GM18907 (cell line): ENCODE measurements around the gene FAM124B.
"Not testable (repeated sequence)": the region's sequence is repeated elsewhere in the genome, so short reads cannot be mapped to it uniquely, and the experiment has no call there.

ENCODE experiments used
- ATAC-seq: cut with Tn5 transposase; IDR thresholded peaks from one replicate; pipeline ENCODE4 v1.9.1; 2021; ENCODE audit warnings: mild to moderate bottlenecking, moderate library complexity; ENCODE audit not compliant: unreplicated experiment

Gene FAM124B

DNA sequence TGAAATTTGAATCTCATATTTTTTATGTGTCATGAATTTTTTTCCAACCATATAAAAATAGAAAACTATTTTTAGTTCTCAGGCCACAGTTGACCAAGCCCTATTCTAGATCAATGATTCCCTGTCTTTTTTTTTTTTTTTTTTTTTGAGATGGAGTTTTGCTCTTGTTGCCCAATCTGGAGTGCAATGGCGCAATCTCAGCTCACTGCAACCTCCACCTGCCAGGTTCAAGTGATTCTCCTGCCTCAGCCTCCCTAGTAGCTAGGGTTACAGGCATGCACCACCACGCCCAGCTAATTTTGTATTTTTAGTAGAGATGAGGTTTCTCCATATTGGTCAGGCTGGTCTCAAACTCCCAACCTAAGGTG lies 19.6 kb downstream of the FAM124B start:
- ATAC-seq, result not testable (repeated sequence)

DNA sequence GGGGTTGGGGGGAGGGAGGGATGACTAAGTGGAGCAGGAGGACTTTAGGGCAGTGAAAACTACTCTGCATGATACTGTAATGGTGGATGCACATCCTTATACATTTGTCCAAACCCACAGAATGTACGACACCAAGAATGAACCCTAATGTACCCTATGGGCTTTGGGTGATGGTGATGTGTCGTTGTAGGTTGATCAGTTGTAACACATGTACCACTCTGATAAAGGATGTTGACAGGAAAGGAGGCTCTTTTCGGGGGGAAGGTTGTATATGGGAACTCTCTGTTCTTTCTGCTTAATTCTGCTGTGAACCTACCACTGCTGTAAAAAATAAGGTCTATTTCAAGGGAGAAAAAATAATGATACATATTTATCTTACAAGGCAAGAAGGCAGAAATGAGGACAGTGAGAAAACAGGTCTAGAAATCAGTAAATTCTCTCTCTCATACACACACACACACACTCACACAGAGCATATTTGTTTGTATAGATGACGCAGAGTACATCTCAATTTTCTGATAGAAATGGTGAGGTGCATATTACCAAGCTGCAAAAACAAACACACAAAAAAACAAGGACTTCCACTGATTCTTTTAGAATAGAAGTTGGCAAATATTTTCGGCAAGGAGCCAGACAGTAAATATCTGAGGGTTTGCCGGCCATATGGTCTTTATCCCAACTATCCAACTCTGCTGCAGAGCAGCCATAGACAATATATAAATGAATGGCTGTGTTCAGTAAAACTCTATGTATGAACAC lies 20.2 kb downstream of the FAM124B start:
- ATAC-seq, result no peak

DNA sequence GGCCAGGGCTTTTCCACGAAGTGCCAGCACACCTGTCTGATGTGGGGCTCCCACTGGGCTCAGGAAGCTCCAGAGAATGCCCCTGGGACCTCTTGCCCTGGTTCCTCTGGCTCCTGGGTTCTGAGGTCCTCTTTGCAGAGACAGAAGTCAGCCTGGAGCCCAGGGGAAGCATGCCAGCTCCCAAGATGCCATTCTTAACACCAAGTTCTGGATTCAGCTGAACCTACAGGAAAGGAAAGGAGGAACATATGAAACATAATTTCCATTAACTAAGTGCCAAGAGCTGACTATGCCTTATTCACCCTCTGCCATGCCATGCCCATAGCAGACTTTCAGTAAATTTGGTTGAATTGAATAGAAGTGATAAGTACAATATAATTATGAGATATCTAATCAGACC lies 21.9 kb downstream of the FAM124B start:
- no peak for ATAC-seq

DNA sequence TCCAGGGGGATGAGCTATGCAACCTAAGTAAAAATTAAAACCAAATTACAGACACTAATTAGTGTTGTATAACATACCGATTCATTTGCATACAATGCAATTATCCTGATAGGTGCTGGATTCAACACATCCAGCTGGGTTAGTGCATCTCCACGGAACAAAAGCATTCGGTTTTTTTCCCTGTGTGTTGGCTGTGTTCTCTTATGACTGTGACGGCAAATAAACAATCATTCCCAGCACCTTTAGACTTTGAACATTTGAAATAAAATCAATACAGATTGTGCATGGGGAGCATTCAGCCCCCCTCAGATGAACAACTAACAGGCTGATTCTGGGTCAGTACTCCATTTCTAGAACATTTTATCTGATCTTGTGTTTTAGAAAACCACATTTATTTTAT lies 22.7 kb downstream of the FAM124B start:
- no peak for ATAC-seq

DNA sequence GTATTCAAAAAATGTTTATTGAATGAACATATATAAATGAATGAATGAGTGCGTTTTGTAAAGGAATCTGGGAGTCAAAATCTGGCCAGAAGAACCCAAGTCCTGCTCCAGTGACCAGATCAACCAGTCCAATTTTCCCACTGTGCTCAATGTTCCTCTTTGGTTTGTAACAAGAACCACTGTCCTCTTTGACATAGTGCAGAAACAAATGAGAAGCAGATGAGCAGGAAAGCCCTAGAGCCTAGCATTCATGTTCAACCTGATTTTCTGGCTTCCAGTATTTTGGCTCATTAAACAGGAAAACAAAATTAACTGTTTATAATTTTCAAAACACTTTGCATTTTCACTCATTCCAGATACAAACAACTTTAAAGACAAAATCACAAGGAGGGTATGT lies 23.2 kb downstream of the FAM124B start:
- ATAC-seq, result no peak

DNA sequence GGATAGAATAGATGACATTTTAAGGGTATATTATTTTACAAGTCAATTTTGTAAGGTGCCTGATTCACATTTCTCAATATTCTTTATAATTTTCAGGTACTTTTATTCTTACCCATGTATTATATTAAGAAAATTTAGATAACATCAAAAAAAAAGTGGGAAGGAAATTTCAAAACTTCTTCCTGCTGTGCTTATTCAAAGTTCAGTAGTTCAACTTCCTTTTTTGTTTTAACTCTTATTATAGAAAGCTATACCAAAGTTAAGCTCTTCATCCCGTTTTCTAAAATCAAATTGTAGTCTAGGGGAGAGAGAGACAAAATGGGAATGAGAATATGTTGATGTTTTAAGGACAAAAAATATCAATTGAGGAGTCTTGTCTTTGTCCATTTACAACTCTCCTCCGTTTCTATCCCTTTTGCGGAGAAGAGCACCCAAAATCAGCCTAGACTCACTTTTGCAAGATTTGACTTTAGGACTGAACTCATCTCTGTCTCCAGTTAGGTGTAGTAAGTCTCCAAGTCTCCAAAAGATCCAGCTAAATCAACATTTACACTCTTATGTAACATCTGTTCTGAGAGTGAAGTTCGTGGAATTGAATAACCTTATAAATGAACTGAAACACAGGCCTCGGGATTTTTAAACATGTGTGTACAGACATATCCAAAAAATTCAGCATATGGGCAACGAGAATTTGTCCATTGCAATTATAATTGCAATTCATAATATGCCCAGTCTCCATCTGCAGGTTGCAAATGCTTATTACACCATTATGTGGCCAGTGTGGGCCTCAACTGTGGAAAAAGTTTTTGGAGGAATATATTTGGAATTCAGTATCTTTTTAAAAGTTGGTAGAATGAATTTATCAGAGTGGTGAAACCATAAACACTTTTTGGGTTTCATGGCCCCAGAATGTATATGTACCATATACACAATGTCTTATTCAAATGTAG lies 23.9 kb downstream of the FAM124B start:
- ATAC-seq, result no peak

DNA sequence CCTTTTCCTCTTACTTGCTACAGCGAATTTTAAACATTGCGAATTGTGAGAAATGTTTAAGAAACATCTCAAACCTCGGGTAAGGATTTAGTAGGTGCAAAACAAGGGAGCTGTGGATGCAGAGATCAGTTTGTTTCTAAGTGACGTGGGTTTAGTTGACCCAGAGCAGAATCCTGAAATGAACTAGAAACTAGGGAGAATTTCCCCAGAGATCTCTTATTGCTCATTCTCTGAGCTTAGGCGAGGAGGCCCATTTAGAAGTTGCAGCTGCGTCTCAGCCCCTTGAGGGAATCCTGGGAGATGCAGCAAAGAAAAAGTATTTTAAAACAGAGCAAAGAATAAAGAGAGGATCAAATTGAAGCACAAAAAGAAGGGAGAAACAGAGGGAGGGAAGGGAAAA lies 29.3 kb downstream of the FAM124B start:
- no peak for ATAC-seq

DNA sequence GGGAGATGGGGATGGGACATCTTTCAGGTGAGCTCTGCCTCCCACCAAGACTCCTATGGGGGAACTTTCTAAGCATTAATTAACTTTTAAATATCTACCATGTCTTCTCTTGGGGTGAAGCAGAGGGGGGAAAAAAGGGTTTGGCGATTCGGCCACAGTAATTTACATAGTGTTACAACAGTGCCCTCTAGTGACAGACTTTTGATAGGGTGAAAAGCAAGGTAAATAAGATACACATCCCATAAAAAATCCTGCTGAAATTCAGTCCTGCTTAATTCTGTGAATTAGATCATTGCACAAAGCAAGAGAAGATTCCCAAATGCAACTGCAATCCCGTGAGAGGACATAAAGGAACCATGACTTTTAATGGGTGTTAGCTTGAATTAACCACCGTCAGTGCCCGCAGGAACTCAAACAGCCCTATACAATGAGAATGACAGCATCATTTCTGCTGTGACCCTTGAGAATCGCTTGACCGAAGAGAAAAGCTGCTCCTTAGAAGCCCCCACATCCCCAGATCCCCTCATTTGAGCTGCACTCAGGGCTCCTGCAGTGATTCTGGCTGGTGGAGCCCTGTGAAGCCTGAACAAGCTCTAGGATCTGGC lies 32.8 kb downstream of the FAM124B start:
- ATAC-seq, result no peak

DNA sequence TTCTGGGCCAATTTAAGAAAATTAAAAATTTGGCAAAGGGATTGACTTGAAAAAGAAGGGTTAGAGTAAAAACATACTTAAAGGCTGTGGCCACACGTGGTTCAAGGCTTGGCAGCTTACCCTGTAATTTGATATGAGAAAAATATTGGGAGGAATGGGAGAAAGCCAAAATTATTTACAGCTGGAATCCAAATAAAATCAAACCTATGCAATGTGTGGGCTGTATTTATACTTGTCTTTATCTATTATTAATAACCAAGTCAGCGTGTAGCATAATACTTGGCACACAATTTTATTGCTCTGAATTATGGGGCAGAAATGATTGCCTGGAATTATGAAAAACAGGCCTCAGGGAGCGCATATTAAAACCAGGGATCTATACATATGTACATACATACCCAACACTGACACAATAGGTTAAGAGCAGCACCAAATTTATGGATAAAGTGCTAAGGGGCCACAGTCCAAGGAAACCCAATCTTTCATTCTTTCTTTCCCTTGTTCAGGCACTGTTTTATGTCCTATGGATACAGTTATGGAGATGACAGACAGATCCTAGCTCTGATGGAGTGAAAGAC lies 35.6 kb downstream of the FAM124B start:
- no peak for ATAC-seq

DNA sequence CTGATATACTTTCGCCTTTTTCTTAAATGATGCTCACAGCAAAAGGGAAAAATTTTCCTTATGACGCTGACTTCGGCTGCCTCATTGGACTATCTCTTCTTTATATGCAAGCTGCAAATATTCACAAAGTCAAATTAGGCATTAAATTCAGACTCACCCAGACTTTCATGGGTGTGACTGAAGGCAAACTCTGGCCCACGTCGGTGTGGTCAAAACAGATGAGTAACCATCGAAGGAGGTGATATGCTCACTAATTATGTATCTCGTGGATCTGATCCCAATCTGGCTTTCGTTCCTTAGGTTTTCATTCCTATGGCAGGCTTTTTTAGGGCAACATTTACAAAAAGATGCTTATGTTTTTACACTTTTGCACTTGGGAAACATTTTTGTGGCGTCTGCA lies 36.6 kb downstream of the FAM124B start:
- ATAC-seq, result no peak

DNA sequence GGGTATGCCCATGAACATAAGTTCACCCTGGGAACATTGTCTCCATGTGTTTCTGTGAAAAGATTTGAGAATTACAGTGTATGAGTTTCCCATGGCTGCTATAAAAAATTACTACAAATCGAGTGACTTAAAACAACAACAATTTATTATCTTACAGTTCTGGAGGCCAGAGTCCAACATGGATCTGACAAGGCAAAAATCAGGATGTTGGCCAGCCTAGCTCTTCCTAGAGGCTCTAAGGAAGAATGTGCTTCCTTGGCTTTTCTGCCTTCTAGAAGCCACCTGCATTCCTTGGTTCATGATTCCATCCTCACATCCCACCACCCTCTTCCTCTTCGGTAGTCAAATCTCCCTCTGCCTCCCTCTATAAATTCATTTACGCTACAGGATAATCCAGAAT lies 38.6 kb downstream of the FAM124B start:
- ATAC-seq, result no peak

DNA sequence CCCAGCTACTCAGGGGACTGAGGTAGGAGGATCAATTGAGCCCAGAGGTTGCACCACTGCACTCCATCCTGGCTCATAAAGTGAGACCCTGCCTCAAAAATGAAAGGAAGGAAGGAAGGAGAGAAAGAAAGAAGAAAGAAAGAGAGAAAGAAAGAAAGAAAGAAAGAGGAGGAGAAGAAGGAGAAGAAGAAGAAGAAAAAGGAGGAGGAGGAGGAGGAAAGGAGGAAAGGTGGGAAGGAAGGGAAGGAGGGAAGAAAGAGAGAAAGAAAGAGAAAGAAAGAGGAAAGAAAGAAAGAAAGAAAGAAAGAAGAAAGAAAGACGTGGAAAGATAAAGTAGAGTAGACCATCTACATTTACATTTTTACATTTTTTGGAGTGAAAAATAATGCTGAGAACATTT lies 39.8 kb downstream of the FAM124B start:
- no peak for ATAC-seq

DNA sequence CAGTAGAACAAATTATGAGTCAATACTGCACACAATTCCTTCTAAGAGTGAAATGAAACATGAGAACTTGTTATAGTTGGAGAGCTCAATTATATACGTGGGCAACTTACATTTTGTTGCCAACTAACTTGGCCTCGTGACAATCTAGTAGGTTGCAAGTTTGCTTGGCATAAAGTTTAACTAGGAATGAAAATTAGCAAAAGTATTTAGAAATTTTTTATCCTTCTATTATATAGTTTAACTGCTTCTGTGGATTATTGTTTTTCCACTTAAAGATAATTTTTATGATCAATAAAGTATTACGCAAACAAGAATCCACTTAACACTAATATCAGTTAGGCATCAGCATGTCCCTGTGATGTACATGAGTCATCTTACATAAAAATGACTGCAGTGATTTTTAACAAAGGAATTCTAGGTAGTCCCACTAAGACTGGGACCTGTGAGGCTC lies 41.1 kb downstream of the FAM124B start:
- ATAC-seq, result no peak

DNA sequence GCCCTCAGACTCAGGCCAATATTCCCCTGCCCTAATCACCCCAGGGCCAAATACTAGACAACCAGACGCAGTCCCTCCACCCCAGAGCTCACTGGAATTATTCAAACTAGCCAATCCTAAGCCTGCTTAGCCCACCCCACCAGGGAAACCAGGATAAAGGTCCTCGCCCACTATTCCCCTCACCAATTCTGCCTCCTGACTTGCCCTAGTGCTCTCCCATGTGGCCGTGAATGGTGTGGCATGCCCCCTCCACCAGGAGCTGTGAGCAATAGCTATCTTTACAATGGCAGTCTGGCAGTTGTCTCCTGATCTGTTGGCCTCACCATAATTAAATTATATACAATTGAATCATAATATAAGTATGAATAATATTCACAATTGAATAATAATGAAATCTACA lies 42.3 kb downstream of the FAM124B start:
- ATAC-seq, result no peak

DNA sequence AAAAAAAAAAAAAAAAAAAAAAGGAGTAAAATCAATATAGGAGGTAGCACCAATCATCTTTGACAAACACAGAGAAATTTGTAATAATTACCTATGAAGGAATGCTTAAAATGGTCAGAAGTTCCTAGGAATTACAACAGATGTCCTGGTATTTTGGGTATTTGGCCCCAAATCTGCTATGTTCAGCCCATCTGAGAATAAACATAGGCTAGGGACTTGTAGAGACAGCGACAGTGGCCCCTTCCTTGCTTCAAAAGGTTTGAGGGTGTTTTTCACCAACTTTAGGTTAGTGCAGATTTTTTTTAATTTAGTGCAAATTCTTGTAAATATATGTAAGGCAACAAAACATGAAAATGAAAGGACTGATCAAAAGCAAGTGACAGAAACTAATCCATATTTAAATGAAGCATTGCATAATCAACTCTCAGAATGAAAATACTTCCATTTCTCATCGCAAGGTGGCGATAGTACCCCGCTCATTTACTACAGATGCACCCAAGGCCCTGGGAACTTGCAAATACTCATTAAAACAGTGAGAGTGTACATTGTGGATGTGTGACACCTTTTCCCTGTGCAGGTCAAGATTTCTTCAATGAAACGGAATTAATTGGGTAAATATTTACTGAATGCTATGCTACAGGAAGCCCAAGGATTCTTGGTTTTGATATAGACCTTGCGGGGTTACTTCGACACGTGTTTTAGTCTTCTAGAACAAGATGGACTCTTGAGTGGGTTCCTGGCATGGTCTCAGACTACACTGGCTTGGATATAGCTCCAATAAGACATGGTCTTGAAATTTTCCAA lies 44.6 kb downstream of the FAM124B start:
- peak; percentile 82 for ATAC-seq

DNA sequence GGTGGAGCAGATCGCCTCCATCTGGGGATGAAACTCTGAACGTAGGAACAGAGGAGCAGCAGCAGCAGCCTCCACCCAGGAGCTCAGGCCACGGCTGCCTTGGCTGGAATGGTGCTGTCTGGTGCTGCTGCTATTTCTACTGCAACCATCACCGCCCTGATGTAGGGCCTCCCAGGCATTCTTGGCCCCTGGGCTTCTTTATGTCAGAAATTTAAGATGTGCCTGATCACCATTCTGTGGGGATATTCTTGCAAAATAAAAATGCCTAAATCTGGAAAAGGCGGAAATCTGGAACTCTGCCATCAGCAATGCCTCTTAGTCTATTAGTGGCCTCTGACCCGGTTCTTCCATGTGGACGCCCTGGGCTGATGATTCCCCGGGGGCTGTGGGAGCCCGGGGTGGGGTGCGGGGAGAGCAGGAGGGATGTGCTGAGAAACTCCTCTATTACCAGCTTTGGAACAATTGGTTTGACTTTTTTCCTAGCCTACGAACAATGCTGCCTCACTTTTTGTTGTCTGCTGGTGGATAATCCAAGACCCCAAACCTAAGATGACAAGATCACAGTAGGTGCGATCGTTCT lies 47.2 kb downstream of the FAM124B start:
- no peak for ATAC-seq

DNA sequence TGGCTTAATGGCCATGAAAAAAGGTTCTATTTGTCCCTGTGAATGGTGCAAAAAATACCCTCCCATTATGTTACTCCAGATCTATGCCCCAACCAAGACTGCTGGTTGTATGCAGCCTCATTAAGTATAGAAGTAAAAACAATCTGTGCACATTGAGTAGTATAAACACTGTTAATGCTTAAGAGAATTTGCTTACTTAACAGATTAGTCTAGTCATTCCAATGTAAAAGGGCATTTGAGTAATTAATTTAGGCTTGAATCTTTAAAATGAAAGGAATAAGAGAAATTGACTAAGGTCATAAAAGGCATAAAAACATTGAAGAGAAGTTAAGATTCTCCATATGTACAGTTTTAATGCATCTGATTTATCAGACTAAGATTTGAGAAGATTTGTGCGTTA lies 51.2 kb downstream of the FAM124B start:
- ATAC-seq, result no peak

DNA sequence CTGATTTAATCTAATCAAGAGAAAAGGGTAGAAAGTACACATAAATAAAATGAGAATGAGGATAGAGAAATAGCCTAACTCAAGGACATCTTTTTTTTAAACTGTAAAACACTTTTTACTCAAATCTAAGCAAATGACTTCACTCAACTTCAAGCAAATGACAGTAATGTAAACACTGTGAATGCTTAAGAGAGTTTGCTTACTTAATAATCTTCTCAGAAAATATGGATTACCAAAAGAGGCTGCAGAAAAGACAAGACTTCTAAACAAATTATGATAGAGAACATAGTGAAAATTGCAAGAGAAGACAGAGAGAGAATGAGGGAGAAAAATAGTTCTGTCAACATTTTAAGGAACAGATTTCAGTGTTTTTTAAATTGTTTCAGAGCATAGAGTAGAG lies 52.5 kb downstream of the FAM124B start:
- no peak for ATAC-seq

DNA sequence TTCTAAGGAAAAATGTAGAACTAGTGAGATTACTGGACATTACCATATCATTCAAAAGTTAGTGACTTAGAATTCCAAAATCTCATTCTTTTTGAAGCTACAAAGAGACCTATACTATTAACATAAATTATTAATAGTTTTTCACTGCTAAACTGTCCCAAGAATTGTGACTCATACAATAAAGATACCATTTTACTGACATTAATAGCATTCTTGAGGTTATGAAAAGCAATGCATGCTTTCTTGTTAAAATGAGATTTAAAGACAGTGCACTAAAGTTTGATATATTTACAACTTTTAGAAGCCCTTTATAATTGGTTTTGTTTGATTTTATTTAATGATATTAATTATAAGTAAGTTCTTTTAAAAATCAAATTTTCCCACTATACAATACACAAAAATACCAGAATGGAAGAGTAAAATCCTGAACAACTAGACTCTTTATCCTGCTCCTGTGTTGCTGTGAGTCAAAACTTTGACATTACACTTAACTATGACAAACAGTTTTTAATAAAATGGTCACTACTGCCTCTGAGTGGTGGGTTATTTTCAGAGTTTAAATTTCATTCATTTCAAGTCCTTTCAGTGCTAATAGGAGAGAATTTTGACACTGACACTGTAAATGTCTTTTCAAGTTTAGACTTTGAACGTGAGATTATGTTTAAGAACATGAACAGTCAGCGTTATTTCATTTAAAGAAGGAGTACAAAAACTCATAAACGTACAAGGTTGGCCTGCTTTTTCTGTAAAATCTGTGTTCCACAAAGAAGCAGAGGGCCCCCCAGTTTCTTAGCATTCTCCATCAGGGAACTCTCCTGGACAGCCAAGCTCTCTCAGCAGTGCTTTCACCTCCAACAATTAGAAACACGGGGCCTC lies 54.5 kb downstream of the FAM124B start:
- ATAC-seq, result no peak
